ENCODE results near the gene AP3B1. TPM values are rescaled to one million over a fixed set of nuclear protein-coding genes. Genes with fewer than 3 reads are reported as not detected.

AP3B1 gene
- total RNA-seq, 2 donors from 2014 or later, result 53.4 to 74.0 TPM

DNA sequence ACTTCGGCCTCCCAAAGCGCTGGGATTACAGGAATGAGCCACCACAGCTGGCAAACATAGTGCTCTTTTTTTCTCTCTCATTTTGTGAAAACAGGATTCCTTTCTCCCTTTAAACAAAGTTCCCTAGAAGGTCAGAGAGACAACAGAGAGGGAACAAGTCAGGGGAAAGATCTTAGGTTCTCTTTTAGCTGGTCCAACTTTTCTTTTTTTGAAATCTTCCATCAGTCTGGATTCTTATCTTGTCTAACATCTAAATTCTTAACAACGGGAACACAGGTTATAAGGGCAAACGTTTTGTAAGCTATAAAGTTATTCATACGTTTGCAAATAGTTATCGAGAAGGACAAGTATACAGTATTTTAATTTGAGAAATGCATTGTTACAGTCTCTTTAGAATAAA, 294.3 kb downstream of the AP3B1 start:
- no peak overlapping the region for H3K27ac Mint-ChIP-seq

GRCh38 chr5:77999399-77999798, 295.1 kb downstream of the AP3B1 start:
- 89 to 93% methylated on average over 6 to 7 of the region's 7 CpGs for WGBS, 2 experiments (ENCODE audit: insufficient coverage in 1 of 2, insufficient read length in 1 of 2)
- Mint-ChIP-seq H3K36me3 (ENCODE audit: low read depth) (peaks cover 25% of the 10 kb centered on the region), H3K9me3 (no peaks in the 10 kb centered on the region), H3K27ac (no peak overlapping the region), H3K27me3 (ENCODE audit: insufficient read depth) (peaks cover 21% of the 10 kb centered on the region), H3K4me1 (peaks cover 8% of the 10 kb centered on the region), H3K4me3 (no peak overlapping the region)
- Histone ChIP-seq H3K27ac (ENCODE audit: low read depth, low read length) (no peak overlapping the region), H3K9me3 (ENCODE audit: control insufficient read depth, low read length) (no peaks in the 10 kb centered on the region), H3K4me1 (ENCODE audit: control insufficient read depth, insufficient read depth, low read length) (no peaks in the 10 kb centered on the region), H3K36me3 (ENCODE audit: control insufficient read depth, insufficient read depth, low read length) (peaks cover 4% of the 10 kb centered on the region), H3K27me3 (ENCODE audit: control insufficient read depth, insufficient read depth, low read length, poor library complexity, severe bottlenecking) (no peaks in the 10 kb centered on the region), H3K9ac (ENCODE audit: extremely low read depth, low read length, poor library complexity, severe bottlenecking) (no peak overlapping the region), H3K4me3 (ENCODE audit: low read length) (no peak overlapping the region)
- no peak for DNase-seq
- TF ChIP-seq, protein P1, sequence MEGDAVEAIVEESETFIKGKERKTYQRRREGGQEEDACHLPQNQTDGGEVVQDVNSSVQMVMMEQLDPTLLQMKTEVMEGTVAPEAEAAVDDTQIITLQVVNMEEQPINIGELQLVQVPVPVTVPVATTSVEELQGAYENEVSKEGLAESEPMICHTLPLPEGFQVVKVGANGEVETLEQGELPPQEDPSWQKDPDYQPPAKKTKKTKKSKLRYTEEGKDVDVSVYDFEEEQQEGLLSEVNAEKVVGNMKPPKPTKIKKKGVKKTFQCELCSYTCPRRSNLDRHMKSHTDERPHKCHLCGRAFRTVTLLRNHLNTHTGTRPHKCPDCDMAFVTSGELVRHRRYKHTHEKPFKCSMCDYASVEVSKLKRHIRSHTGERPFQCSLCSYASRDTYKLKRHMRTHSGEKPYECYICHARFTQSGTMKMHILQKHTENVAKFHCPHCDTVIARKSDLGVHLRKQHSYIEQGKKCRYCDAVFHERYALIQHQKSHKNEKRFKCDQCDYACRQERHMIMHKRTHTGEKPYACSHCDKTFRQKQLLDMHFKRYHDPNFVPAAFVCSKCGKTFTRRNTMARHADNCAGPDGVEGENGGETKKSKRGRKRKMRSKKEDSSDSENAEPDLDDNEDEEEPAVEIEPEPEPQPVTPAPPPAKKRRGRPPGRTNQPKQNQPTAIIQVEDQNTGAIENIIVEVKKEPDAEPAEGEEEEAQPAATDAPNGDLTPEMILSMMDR (conservative IDR thresholded peaks at IDR 0.05), result no peak

More for the DNA sequence above, 294.3 kb downstream of the AP3B1 start:
- Mint-ChIP-seq H3K4me1 (peaks cover 12% of the 10 kb centered on the region), H3K36me3 (ENCODE audit: low read depth) (peaks cover 25% of the 10 kb centered on the region), H3K27me3 (ENCODE audit: insufficient read depth) (peaks cover 15% of the 10 kb centered on the region), H3K4me3 (no peak overlapping the region), H3K9me3 (no peaks in the 10 kb centered on the region)
- Histone ChIP-seq H3K9me3 (ENCODE audit: control insufficient read depth, low read length) (no peaks in the 10 kb centered on the region), H3K4me1 (ENCODE audit: control insufficient read depth, insufficient read depth, low read length) (no peaks in the 10 kb centered on the region), H3K27ac (ENCODE audit: low read depth, low read length) (no peak overlapping the region), H3K9ac (ENCODE audit: extremely low read depth, low read length, poor library complexity, severe bottlenecking) (no peak overlapping the region), H3K36me3 (ENCODE audit: control insufficient read depth, insufficient read depth, low read length) (peaks cover 4% of the 10 kb centered on the region), H3K27me3 (ENCODE audit: control insufficient read depth, insufficient read depth, low read length, poor library complexity, severe bottlenecking) (no peaks in the 10 kb centered on the region), H3K4me3 (ENCODE audit: low read length) (no peak overlapping the region)
- TF ChIP-seq, protein P1 (conservative IDR thresholded peaks at IDR 0.05), result no peak
- 50 to 77% methylated on average over 2 to 6 of the region's 6 CpGs for WGBS, 2 experiments (ENCODE audit: insufficient coverage in 1 of 2, insufficient read length in 1 of 2)
- no peak for DNase-seq

- no peak overlapping the region for H3K27ac ChIP-seq (ENCODE audit: low read depth, low read length)
- H3K27me3 Mint-ChIP-seq (ENCODE audit: insufficient read depth), result peaks cover 41% of the 10 kb centered on the region
- H3K27ac Mint-ChIP-seq, result no peak overlapping the region
- peaks cover 21% of the 10 kb centered on the region for H3K4me1 Mint-ChIP-seq
- H3K27me3 ChIP-seq (ENCODE audit: control insufficient read depth, insufficient read depth, low read length, poor library complexity, severe bottlenecking), result no peaks in the 10 kb centered on the region
- peaks cover 22% of the 10 kb centered on the region for H3K36me3 Mint-ChIP-seq (ENCODE audit: low read depth)
- H3K4me3 Mint-ChIP-seq, result no peak overlapping the region
- peaks cover 4% of the 10 kb centered on the region for H3K36me3 ChIP-seq (ENCODE audit: control insufficient read depth, insufficient read depth, low read length)
- no peak for DNase-seq
- TF ChIP-seq, protein P1 (conservative IDR thresholded peaks at IDR 0.05), result no peak
- no peaks in the 10 kb centered on the region for H3K4me1 ChIP-seq (ENCODE audit: control insufficient read depth, insufficient read depth, low read length)
- WGBS, 2 experiments (ENCODE audit: insufficient coverage in 1 of 2, insufficient read length in 1 of 2), result 86 to 94% methylated on average over 1 to 3 of the region's 3 CpGs
- H3K9me3 ChIP-seq (ENCODE audit: control insufficient read depth, low read length), result no peaks in the 10 kb centered on the region
- H3K9ac ChIP-seq (ENCODE audit: extremely low read depth, low read length, poor library complexity, severe bottlenecking), result no peak overlapping the region
- H3K4me3 ChIP-seq (ENCODE audit: low read length), result no peak overlapping the region
- H3K9me3 Mint-ChIP-seq, result no peaks in the 10 kb centered on the region
Observed at GRCh38 chr5:77996943-77997342, 297.6 kb downstream of the AP3B1 start.
